Measurements from ENCODE around the gene POM121C.
"Not testable (repeated sequence)": the region's sequence is repeated elsewhere in the genome, so short reads cannot be mapped to it uniquely, and the experiment has no call there.

The POM121C gene

GRCh38 chr7:75374519-75375317 is 111.4 kb downstream of the POM121C start:
- DNase-seq = not testable (repeated sequence)

- DNase-seq = not testable (repeated sequence)
Measured at GRCh38 chr7:75374144-75374518, 112.0 kb downstream of the POM121C start.

- DNase-seq = not testable (repeated sequence)
Measured at GRCh38 chr7:75367313-75367712, 118.8 kb downstream of the POM121C start.

All from activated CD4-positive, alpha-beta T cell treated with anti-CD3 and anti-CD28 coated beads, Interleukin-2, amount 50 U/mL, for 4 hours (primary cell).